Measurements from ENCODE around the gene MED13L.

MED13L gene

DNA sequence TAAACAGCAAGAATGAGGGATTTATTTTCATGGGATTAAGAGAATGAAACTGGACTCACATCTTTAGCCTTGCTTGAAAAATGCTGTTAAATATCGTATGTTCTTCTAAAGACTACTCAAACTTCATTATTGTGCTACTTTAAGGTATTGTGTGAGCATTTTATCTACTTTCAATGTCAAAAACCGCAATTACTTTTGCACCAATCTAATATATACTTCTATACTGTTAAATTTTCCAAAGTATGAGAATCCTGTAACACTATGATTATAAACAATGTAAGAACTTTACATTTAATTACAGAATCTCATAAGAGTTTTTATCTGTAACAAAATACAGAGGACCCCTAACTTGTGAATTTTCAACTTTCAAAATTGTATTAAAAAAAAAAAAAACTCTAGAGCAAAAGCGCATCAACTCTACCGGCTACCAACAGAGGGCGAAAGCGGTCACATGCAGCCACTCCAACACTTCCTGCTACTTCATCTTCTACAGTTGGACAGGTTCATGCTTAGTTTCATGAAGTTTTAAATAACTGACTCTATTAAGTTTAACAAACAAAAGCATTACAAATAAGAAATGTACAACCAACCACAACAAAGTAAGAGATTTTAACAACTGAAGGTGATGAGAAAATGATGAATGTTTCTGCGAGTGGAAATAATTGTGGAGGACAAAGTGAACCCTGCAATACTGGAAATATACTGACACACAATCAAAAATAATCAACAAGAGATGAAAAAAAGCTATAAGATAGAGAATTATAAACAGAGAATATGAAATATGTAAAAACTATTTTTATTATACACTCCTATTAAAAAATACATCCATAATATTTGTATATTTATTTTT lies 210.9 kb downstream of the MED13L start:
- peak; percentile 36 for DNase-seq (ENCODE audit: low read depth, low spot score)
- H3K4me1 ChIP-seq (ENCODE audit: insufficient read depth, insufficient read length): no peaks in the 10 kb centered on the region
- H3K9me3 ChIP-seq (ENCODE audit: insufficient read depth, low read length): no peaks in the 10 kb centered on the region
- no peak overlapping the region for H3K9ac ChIP-seq (ENCODE audit: insufficient read length, low read depth)
- TF ChIP-seq ZNF274 (IDR thresholded peaks at IDR 0.05; ENCODE audit: low read depth, low read length): no peak
- TF ChIP-seq YY1 (IDR thresholded peaks at IDR 0.05; ENCODE audit: insufficient read depth, insufficient read length): no peak
- no peak for TF ChIP-seq SUZ12 (IDR thresholded peaks at IDR 0.05; ENCODE audit: extremely low read depth, insufficient read depth, insufficient read length)
- H3K27me3 ChIP-seq (ENCODE audit: insufficient read depth, insufficient read length): no peaks in the 10 kb centered on the region
- H3K4me3 ChIP-seq (ENCODE audit: insufficient read length, low read depth): no peak overlapping the region
- H3K36me3 ChIP-seq (ENCODE audit: insufficient read depth, insufficient read length, low read length): no peaks in the 10 kb centered on the region

DNA sequence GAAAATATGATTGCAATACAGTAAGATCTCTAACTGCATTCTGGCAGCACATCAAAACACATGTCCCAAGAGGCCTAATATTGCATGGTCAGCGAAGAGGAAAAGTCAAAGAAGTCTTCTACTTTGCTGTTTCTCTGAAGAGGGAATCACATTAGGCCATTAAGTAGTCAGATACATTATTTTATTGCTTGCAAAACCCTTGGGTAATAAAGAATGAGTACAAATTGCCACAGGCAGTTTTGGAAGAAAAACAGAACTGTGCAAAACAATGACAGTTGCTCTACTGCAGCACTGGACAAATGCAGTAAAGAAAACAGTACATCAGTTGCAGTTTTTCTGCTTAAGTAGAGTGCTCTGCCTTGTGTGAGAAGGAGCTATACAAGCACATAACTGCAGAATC lies 211.9 kb downstream of the MED13L start:
- H3K36me3 ChIP-seq (ENCODE audit: insufficient read depth, insufficient read length, low read length): no peaks in the 10 kb centered on the region
- no peaks in the 10 kb centered on the region for H3K27me3 ChIP-seq (ENCODE audit: insufficient read depth, insufficient read length)
- H3K9ac ChIP-seq (ENCODE audit: insufficient read length, low read depth): no peak overlapping the region
- H3K4me1 ChIP-seq (ENCODE audit: insufficient read depth, insufficient read length): no peaks in the 10 kb centered on the region
- TF ChIP-seq SUZ12 (IDR thresholded peaks at IDR 0.05; ENCODE audit: extremely low read depth, insufficient read depth, insufficient read length) (no peak), ZNF274 (IDR thresholded peaks at IDR 0.05; ENCODE audit: low read depth, low read length) (no peak)
- no peak for DNase-seq (ENCODE audit: low read depth, low spot score)
- no peak overlapping the region for H3K4me3 ChIP-seq (ENCODE audit: insufficient read length, low read depth)
- H3K9me3 ChIP-seq (ENCODE audit: insufficient read depth, low read length): no peaks in the 10 kb centered on the region

DNA sequence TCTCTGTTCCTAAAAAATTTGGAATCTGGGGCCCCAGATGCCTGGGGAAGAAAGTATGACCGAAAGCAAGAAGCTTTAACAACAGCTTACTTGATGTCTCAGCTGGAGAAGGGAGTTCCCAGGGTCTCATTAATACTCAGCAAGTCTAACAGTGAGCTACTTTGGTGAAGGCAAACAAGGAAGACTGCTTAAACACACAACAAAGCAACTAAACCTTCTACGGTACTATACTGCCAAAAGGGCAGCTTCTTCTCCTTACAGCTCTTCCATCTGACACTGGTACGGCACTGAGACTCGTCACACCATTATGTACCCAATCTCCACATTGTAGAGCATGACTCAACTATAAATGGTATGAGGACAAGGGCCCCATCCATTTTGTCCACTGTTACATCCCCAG lies 213.0 kb downstream of the MED13L start:
- DNase-seq (ENCODE audit: low read depth, low spot score): no peak
- TF ChIP-seq ZNF274 (IDR thresholded peaks at IDR 0.05; ENCODE audit: low read depth, low read length): no peak
- no peak for TF ChIP-seq YY1 (IDR thresholded peaks at IDR 0.05; ENCODE audit: insufficient read depth, insufficient read length)
- TF ChIP-seq SUZ12 (IDR thresholded peaks at IDR 0.05; ENCODE audit: extremely low read depth, insufficient read depth, insufficient read length): no peak
- no peaks in the 10 kb centered on the region for H3K4me1 ChIP-seq (ENCODE audit: insufficient read depth, insufficient read length)
- H3K9ac ChIP-seq (ENCODE audit: insufficient read length, low read depth): no peak overlapping the region
- no peaks in the 10 kb centered on the region for H3K27me3 ChIP-seq (ENCODE audit: insufficient read depth, insufficient read length)
- no peaks in the 10 kb centered on the region for H3K9me3 ChIP-seq (ENCODE audit: insufficient read depth, low read length)
- H3K4me3 ChIP-seq (ENCODE audit: insufficient read length, low read depth): no peak overlapping the region
- H3K36me3 ChIP-seq (ENCODE audit: insufficient read depth, insufficient read length, low read length): no peaks in the 10 kb centered on the region

DNA sequence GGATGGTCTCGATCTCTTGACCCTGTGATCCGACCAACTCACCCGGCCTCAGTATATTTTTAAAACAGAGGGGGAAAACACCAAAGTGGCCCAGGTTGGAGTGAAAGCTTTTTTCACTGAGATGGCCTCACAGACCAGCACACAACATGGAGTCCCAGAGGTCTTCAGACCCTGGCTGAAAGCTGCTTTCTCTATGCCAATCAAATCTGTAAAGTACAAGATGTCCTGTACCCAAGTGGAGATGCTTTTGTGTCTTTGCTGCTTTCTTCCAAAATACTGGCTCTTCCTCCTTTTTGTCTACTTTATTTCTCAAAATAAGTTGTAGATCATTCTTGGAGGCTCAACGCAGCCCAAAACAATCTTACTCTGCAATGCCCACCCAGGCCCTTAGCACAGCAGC lies 214.8 kb downstream of the MED13L start:
- H3K4me3 ChIP-seq (ENCODE audit: insufficient read length, low read depth): no peak overlapping the region
- no peaks in the 10 kb centered on the region for H3K4me1 ChIP-seq (ENCODE audit: insufficient read depth, insufficient read length)
- TF ChIP-seq SUZ12 (IDR thresholded peaks at IDR 0.05; ENCODE audit: extremely low read depth, insufficient read depth, insufficient read length): no peak
- TF ChIP-seq ZNF274 (IDR thresholded peaks at IDR 0.05; ENCODE audit: low read depth, low read length): no peak
- H3K9ac ChIP-seq (ENCODE audit: insufficient read length, low read depth): no peak overlapping the region
- H3K9me3 ChIP-seq (ENCODE audit: insufficient read depth, low read length): no peaks in the 10 kb centered on the region
- no peaks in the 10 kb centered on the region for H3K27me3 ChIP-seq (ENCODE audit: insufficient read depth, insufficient read length)
- no peak for DNase-seq (ENCODE audit: low read depth, low spot score)
- H3K36me3 ChIP-seq (ENCODE audit: insufficient read depth, insufficient read length, low read length): no peaks in the 10 kb centered on the region

DNA sequence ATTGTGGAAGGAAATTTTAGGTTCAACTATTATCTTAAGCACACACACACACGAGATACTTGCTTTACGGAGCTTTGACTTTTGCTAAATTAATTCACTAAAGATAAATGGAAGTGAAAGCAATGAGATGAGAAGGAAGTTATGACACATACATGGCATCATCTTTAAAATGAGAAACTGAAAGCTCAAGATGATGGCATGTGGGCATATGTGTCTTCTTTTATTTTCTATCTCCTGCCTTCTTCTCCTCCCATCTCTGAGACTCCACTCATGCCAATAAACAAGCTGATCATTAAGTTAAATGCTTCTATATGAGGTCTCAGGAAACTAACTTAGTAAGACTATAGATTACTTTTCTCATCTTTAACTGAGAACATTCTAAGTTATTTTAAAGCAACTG lies 216.7 kb downstream of the MED13L start:
- DNase-seq (ENCODE audit: low read depth, low spot score): no peak

DNA sequence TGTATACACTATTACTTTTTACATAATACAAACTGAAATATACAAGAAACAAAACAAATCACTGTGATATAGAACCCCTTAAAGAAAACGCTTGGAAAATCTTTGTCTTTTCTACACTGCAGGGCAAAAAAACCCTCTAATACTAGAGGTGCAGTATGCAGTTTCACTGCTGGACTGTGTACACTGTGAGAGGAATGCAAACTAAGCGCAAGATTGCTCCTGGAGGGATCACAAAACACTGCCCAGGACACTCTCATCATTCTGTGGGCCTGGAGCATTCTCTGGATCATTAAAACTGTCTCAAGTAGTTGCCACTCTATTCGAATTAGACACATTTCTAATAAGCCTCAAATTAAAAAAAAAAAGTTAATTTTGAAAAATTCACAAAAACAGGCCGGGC lies 217.6 kb downstream of the MED13L start:
- H3K4me3 ChIP-seq (ENCODE audit: insufficient read length, low read depth): no peak overlapping the region
- no peaks in the 10 kb centered on the region for H3K27me3 ChIP-seq (ENCODE audit: insufficient read depth, insufficient read length)
- no peak for TF ChIP-seq YY1 (IDR thresholded peaks at IDR 0.05; ENCODE audit: insufficient read depth, insufficient read length)
- no peak for TF ChIP-seq SUZ12 (IDR thresholded peaks at IDR 0.05; ENCODE audit: extremely low read depth, insufficient read depth, insufficient read length)
- TF ChIP-seq ZNF274 (IDR thresholded peaks at IDR 0.05; ENCODE audit: low read depth, low read length): no peak
- H3K36me3 ChIP-seq (ENCODE audit: insufficient read depth, insufficient read length, low read length): no peaks in the 10 kb centered on the region
- H3K9me3 ChIP-seq (ENCODE audit: insufficient read depth, low read length): no peaks in the 10 kb centered on the region
- H3K4me1 ChIP-seq (ENCODE audit: insufficient read depth, insufficient read length): no peaks in the 10 kb centered on the region
- no peak for DNase-seq (ENCODE audit: low read depth, low spot score)
- H3K9ac ChIP-seq (ENCODE audit: insufficient read length, low read depth): no peak overlapping the region

More for the DNA sequence above, 216.7 kb downstream of the MED13L start:
- Histone ChIP-seq H3K9ac (ENCODE audit: insufficient read length, low read depth) (no peak overlapping the region), H3K36me3 (ENCODE audit: insufficient read depth, insufficient read length, low read length) (no peaks in the 10 kb centered on the region), H3K27me3 (ENCODE audit: insufficient read depth, insufficient read length) (no peaks in the 10 kb centered on the region), H3K4me1 (ENCODE audit: insufficient read depth, insufficient read length) (no peaks in the 10 kb centered on the region), H3K4me3 (ENCODE audit: insufficient read length, low read depth) (no peak overlapping the region), H3K9me3 (ENCODE audit: insufficient read depth, low read length) (no peaks in the 10 kb centered on the region)
- TF ChIP-seq SUZ12 (IDR thresholded peaks at IDR 0.05; ENCODE audit: extremely low read depth, insufficient read depth, insufficient read length) (no peak), ZNF274 (IDR thresholded peaks at IDR 0.05; ENCODE audit: low read depth, low read length) (no peak), YY1 (IDR thresholded peaks at IDR 0.05; ENCODE audit: insufficient read depth, insufficient read length) (no peak)

DNA sequence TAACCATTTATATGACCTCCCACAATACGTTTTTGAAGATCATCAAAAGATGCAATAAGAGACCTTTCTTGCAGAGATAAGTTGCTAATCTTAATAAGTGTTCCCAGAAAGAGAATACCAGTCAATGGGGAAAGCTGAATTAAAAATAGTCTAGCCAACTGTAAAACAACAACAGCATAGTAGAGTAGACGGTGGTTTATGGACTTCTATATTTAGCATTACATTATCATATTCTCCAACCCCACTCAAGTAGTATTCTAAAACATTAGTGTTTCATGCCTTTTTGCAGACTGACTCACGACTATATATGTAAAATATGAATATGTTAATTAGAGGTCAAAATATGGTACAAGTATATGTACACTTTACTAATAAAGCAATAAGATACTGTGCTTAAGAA lies 218.9 kb downstream of the MED13L start:
- no peaks in the 10 kb centered on the region for H3K4me1 ChIP-seq (ENCODE audit: insufficient read depth, insufficient read length)
- no peaks in the 10 kb centered on the region for H3K36me3 ChIP-seq (ENCODE audit: insufficient read depth, insufficient read length, low read length)
- H3K9me3 ChIP-seq (ENCODE audit: insufficient read depth, low read length): no peaks in the 10 kb centered on the region

More for the DNA sequence above, 218.9 kb downstream of the MED13L start:
- H3K27me3 ChIP-seq (ENCODE audit: insufficient read depth, insufficient read length): no peaks in the 10 kb centered on the region
- no peak overlapping the region for H3K4me3 ChIP-seq (ENCODE audit: insufficient read length, low read depth)
- TF ChIP-seq SUZ12 (IDR thresholded peaks at IDR 0.05; ENCODE audit: extremely low read depth, insufficient read depth, insufficient read length) (no peak), ZNF274 (IDR thresholded peaks at IDR 0.05; ENCODE audit: low read depth, low read length) (no peak), YY1 (IDR thresholded peaks at IDR 0.05; ENCODE audit: insufficient read depth, insufficient read length) (no peak)
- no peak for DNase-seq (ENCODE audit: low read depth, low spot score)
- no peak overlapping the region for H3K9ac ChIP-seq (ENCODE audit: insufficient read length, low read depth)

All from NT2/D1 (cell line).